GM12892 (cell line): Measurements from ENCODE around the gene PIGS.

Experiments
- POLR2A ChIP-seq: IDR thresholded peaks from 2 replicates; pipeline ENCODE4 v1.6.1; 2011; ENCODE audit warnings: low read depth, low read length, control low read depth
- POLR2AphosphoS5 ChIP-seq: IDR thresholded peaks from 2 replicates; pipeline ENCODE4 v1.6.1; 2011; ENCODE audit warnings: low read depth, low read length, control low read depth
- TAF1 ChIP-seq: IDR thresholded peaks from 2 replicates; pipeline ENCODE4 v1.6.1; 2011; ENCODE audit warnings: low read depth, mild to moderate bottlenecking, control low read depth, low read length, borderline replicate concordance

GRCh38 chr17:28598389-28598788 is 27.1 kb upstream of the PIGS start:
- TF ChIP-seq POLR2A (no peak), POLR2AphosphoS5 (no peak), TAF1 (no peak)
